GM19023 (cell line): ENCODE data around the gene DDI2.
A peak's percentile ranks its signal among the peaks of the same experiment; 100 is the strongest.
"Not testable (repeated sequence)": the region's sequence is repeated elsewhere in the genome, so short reads cannot be mapped to it uniquely, and the experiment has no call there.

Experiments used
- ATAC-seq: cut with Tn5 transposase; IDR thresholded peaks from one replicate; pipeline ENCODE4 v1.9.1; 2021; ENCODE audit warnings: mild to moderate bottlenecking, moderate library complexity; ENCODE audit not compliant: unreplicated experiment

Gene DDI2

GRCh38 chr1:15676688-15677661, 59.7 kb downstream of the DDI2 start:
- no peak for ATAC-seq

- no peak for ATAC-seq
Observed at GRCh38 chr1:15678578-15678977, 61.3 kb downstream of the DDI2 start.

DNA sequence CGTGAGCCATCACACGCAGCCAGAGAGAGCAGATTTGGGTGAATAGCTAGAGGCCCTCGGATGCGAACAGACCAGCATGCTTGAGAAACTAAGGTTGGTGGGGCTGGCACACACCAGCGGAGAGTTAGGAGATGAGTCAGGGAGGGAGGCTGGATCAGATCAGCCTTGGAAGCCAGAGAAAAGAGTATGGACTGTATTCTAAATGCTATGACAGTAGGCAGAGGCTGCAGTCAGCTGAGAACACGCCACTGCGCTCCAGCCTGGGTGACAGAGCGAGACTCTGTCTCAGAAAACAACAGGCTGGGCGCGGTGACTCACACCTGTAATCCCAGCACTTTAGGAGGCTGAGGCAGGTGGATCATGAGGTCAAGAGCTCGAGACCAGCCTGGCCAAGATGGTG, 62.9 kb downstream of the DDI2 start:
- ATAC-seq = no peak

DNA sequence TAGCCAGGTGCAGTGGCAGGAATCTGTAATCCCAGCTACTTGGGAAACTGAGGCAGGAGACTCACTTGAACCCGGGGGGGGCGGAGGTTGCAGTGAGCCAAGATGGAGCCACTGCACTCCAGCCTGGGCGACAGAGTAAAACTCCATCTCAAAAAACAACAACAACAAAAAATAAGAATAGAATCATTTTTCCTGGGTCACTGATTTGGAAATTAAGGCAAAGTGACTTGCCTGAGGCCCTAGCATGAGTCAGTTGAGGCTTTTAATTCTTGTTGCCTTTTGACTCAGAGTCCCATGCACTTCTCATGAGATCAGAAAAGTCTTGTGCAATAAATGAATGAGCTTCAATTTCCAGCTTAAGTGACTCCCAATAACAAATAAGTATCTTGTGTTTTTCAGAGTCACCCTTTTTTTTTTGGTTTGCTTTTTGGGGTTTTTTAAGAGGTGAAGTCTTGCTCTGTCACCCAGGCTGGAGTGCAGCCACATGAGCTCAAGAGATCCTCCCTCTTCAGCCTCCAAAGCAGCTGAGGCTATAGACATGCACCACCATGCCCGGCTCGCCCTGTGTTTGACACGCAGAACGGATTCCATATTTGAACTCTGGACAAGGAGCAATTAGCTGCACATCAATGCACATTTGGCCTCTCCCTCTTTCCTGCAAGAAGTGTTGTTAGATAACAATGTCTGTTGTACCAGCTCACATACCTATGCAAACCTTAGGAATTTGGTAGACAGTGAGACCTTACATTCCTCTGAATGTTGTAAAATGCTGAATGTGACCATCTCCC, 63.5 kb downstream of the DDI2 start:
- no peak for ATAC-seq

- ATAC-seq = no peak
Observed at GRCh38 chr1:15681349-15682292, 64.4 kb downstream of the DDI2 start.

DNA sequence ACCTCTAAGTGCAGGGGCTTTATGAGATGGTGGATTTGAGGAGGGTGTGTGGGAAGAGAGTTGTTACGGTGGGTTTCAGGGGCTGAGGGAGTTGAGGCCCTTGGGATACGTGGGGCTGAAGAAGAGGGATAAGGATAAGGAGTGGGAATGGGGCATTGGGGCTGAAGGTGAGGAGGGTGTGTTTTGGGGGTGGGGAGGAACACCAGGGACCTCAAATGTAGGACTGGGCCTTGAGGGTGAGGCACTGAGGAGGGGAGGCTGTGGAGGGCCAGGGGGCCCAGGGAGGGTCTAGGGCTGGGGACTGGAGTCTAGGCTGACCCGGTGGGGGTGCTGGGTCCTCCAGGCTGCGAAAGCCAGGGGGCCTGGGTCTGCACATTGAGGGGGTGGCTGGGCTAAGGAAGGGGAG, 65.7 kb downstream of the DDI2 start:
- no peak for ATAC-seq

DNA sequence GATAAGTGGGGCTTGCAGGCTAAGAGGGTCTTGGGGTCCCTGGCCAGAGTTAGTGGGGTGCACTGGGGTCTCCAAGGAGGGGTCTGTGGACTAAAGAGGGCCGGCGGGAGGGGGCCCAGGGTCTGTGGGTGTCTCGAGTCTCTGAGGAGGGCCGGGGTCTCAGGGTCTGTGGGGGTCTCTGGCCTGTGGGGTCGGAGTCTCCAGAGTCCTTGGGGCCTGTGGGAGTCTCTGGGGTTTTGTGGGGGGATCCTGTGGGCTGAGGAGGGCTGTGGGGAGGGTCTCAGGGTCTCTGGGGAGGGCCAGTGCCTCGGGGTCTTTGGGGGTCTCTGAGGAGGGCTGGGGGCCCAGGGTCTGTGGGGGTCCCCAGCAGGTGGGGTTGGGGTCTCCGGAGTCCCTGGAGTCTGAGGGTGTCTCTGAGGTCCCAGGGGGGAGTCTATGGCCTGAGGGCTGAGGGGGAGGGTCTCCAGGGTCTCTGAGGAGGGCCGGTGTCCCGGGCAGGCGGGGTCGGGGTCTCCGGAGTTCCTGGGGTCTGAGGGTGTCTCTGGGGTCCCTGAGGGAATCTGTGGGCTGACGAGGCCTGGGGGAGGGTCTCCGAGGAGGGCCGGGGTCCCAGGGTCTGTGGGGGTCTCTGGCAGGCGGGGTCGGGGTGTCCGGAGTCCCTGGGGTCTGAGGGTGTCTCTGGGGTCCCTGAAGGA, 66.2 kb downstream of the DDI2 start:
- ATAC-seq = no peak

GRCh38 chr1:15684042-15684461, 66.8 kb downstream of the DDI2 start, which contains the start of gene PLEKHM2:
PLEKHM2 (plus strand) TSS chr1:15684320; CDS start chr1:15684559, 239 bp downstream.
- ATAC-seq = no peak

- ATAC-seq = no peak
Observed at GRCh38 chr1:15684468-15685291, 67.4 kb downstream of the DDI2 start.

GRCh38 chr1:15685820-15686219, 68.6 kb downstream of the DDI2 start:
- ATAC-seq = no peak

- no peak for ATAC-seq
Observed at GRCh38 chr1:15687446-15687845, 70.2 kb downstream of the DDI2 start.

DNA sequence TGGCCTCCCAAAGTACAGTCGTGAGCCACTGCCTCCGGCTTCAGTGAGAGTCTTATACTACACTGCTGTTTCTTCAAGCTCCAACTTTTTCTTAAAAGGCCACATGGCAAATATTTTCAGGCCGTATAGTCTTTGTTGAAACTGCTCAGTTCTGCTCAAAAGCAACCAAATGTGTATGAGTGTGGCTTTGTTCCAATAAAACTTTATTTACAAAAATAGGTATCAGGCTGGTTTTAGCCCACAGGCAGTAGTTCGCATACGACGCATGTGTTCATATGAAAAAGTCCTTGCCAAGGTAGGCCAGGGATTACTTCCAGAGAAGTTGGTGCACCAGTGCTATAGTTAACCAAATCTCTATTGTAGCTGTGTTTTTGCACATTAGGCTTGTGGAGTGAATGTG, 73.1 kb downstream of the DDI2 start:
- ATAC-seq = no peak

DNA sequence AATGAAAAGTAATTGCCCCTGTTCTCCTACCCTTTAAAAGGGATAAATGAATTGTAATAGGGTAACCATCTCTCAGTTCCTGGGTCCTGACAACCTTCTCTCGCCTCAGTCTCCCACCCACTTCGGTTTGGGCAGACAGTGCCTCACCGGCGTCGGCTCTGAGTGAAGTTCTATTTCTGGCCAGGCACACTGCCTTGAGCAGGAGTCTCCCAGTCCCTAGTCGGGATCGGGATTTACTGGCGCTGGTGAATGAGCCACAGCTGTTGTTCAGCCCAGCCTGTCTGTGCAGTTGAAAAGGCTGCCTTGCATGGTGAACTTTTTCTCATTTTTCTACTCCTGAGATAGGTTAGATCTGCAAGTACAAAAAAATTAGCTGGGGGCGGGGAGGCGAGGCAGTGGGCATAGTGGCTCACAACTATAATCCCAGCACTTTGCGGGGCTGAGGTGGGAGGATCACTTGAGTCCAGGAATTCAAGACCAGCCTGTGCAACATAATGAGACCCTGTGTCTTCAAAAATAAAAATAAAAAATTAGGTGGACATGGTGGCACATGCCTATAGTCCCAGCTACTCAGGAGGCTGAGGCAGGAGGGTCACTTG, 74.3 kb downstream of the DDI2 start:
- no peak for ATAC-seq

DNA sequence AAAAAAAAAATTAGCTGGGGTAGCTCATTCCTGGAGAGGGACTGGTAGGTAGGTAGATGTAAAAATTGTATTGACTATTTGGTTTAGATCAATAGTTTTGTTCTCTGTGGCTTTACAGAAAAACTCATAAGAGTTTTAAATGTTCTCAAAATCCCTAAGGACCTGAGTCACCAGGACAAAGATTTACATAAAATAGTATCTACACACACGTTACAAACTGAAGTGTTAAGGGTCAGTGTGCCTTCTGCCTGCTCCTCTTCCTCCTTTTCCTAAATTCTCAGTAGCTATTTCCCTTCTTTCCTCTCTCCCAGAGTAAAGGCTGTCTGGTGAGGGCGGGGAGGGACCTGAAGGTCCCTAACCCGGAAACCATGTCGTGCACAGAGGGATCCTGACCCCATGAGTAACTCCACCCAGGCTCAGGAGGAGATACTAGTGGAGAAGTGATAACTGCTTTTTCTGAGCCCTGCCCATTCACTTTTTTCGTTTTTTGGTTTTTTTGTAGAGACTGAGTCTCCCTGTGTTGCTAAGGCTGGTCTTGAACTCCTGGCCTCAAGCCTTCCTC, 74.9 kb downstream of the DDI2 start:
- no peak for ATAC-seq

GRCh38 chr1:15693371-15693770, 76.1 kb downstream of the DDI2 start:
- ATAC-seq = no peak

DNA sequence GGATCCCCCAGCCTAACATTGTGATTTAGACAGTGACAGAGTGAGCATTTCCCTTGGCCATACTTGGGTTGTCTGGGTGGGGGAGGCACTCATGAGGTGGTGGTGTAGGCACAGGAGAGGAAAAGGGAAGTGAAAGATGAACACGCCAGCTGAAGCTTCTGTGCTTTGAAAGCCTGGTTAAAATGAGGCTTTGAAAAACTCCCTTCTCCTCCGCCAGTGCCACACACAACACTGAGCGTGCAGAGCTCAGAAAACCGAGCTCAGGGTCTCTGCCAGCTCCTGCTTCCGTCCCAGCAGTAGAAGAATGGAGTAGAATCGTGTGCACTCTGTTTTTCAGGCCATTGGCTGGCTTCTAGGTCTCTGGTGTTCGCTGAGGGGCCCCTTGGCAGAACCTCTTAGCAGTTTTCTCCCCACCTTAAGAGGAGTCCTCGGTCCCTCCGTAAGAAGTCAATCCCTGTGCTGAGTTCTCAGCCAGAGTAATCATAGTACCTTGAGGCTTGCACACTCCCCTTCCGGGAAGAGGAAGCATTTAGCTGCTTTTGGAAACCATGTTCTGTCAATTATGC, 79.8 kb downstream of the DDI2 start:
- peak; percentile 86 for ATAC-seq

- ATAC-seq = no peak
Observed at GRCh38 chr1:15698201-15698600, 80.9 kb downstream of the DDI2 start.

- ATAC-seq = not testable (repeated sequence)
Observed at GRCh38 chr1:15699321-15699720, 82.1 kb downstream of the DDI2 start.
